GM18520 (cell line): Measurements from ENCODE around the gene BLTP2.
"Not testable (repeated sequence)": the region's sequence is repeated elsewhere in the genome, so short reads cannot be mapped to it uniquely, and the experiment has no call there.

Experiments used
- ATAC-seq: cut with Tn5 transposase; IDR thresholded peaks from one replicate; pipeline ENCODE4 v1.9.1; 2021; ENCODE audit not compliant: unreplicated experiment

The BLTP2 gene

DNA sequence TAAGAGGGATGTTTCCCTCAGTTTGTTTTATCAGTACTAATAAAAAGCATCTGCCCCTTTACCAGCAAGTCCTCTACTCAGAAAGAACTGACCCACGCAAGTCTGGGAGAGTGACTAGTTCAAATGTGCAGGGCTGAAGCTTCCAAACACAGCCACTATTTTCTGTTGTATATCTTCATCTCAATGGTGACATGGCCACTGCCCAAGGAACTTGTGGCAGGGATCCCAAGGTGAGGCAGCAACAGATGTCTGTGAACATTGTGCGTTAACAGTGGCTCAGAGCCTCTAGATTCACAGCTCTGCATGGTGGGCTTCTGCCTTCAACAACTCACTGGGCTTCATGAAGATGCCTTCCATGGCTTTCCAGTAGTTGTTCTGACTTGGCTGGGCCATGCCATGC is 3.7 kb upstream of the BLTP2 start:
- no peak for ATAC-seq

DNA sequence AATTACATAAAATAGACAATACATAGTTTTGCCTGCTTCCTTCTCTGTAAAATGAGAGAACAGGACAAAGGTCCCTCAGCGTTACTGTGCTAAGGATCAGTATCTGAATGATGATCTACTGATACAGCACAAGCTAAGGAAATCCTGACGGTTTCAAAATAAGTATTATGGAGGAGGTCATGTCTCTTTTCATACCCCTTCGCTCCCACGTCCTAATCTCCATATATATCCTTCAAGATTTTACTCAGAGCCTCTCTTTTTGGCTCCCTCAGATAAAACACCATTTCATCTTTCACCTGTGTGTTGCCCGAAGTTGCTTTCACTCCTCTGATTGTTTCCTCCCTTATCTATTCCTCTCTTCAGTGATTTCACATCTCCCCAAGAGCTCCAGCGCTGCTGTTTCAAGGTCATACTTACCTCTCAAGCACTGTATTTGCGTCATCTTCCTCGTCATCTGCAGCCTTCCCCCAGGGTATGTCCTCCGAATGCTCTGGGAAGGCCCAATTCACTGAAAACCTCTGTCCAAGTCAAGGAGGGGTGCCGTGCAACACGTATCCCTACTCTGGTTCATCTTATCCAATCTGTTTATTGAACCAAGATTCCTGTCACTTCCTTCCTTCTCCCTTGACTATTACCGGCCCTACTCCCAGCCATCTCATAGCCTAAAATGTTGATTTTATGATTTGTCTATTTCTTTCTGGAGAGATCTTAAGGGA is 1.2 kb upstream of the BLTP2 start:
- no peak for ATAC-seq

DNA sequence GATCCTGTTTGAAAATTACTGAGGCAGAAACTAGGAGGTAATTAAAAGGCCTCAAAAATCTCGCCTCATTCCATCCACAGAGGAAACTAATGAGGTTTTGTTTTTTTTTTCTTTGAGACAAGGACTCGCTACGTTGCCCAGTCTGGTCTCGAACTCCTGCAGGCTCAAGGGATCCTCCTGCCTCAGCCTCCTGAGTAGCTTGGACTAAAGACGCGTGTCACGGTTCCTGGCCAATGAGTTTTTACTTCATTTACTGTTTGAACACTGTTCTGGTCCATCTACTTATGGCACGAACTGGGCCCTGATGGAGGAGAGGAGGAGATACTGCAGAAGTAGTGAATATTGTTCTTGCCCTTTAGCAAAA is 600 bp upstream of the BLTP2 start:
- ATAC-seq = no peak

DNA sequence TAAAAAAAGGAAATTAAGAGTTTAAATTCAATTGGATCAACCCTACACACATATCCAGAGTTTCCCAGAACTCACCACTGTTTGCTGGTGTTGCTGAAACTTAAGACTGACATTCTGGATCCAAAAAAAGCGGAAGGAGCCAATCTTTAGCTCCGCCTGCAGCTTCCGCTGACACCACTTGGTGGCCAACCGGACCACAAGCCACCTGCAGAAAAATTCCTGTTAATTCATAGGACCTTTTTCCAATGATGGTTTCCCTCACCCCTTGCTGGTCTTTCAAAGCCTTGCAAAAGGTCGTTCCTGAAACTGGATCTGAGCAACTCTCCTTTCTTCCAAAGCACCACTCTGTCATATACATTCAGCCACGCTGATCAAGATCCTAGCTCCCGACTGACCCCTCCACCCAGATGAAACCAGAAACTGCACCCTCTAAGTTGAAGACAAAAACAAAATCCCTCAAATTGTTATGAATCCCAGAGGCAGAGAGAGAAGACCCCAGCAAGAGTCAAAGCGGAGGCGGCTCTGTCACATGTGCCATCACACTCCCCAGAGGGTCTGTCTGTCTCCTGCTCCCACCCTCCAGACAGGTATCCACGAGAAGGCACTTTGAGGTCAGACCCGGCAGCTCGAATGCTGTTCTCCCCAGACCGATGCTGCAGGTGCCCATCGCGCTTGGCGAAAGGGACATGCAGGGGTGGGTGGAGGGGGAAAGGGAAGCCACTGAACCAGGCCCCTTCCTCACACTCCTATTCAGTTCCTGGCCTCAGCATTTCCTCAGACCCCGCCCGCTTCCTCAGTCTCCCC is 773 bp downstream of the BLTP2 start:
- no peak for ATAC-seq

DNA sequence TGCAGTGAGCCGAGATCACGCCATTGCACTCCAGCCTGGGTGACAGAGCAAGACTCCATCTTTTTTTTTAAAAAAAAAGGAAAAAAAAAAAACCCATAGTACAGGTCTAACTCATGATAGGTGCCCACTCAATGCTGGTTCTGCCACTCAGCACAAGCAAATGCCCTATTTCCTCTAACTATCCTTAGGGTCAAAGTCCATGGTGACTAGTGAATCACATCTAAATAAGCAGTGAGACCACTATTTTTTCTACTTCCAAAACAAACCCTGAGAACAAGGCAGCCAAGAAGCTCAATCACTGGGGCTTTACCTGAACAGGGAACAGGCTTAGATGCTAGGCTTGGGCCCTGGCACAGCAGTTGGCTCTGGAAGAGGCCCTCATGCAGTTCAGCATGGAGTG is 3.4 kb downstream of the BLTP2 start:
- ATAC-seq = no peak

DNA sequence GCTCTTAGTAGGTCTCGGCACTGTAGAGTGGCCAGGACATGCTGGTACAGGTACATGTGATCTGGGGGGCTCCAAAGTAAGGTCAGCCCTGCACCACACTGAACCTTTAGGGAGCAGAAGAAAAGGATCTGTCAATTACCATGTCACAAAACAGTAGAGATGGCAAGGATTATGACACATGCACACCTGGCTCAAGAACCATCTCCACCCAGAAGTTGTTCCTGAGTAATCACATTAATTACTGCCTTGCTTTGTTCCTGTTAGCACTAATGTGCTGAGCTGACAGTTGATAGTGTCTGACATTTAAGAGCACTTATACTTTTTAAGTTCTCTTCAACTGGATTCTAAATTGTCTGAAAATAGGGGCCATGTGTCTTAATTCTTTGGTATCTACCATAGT is 9.5 kb downstream of the BLTP2 start:
- no peak for ATAC-seq

DNA sequence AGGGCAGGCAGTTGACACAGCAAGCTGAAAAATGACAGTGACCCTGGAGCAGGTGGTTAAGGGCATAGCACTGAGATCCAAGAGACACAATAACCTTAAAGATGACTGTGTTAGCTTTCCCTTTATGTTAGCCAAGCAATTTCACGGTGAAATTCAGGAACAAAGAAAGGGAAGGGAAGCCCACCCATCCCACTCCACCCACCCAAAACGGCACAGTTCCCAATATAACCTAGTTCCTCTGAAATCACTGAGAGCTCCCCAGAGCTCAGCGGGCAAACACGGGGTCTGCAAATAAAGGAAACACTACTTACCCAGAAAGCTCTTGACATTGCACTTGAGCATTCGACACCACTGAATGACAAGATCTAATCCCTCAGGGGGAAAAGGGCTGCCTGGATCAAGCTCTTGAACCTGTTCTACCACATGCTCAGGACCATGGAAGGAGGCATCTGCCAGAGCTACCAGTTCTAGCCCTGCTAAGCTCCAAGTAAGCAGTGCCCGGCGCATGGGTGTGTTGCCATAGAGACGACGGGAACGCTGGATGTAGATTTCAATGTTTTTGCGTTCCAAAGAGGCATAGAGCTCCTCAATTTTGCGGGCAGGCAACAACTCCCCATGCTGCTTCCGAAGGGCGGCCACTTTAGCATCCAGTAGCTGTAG is 10.6 kb downstream of the BLTP2 start:
- no peak for ATAC-seq

DNA sequence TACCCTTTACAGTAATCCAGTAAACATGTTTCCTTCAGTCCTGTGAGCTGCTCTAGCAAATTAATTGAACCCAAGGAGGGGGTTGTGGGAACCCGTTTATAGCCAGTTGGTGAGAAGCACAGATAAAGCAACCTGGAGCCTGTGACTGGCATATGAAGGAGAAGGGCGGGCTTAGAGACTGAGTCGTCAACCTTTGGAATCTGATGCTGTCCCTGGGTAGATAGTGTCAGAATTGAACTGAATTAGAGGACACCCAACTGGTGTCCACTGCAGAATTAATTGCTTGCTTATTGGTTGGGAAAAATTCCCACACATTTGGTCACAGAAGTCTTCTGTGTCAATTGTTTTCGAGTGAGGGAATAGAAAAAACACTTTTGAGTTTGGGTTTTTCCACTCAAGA is 18.1 kb downstream of the BLTP2 start:
- no peak for ATAC-seq

DNA sequence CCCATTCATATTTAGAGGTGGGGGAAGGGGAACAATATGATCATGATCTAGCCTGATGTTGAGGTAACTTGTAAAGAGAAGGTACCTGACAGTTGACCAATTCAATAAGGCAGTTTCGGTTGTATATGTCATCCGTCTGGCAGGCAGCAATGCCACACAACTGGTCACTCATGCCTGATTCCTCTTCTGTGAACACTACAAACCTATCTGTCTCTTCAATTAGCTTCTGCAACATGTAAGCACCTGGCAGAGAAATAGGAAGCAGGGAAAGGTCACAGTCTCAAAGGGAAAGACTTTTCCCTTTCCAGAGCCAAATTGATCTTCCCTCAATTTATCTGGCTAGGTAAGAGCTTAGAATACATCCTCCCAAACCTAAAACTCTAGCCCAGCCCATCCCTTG is 20.8 kb downstream of the BLTP2 start:
- ATAC-seq = no peak

DNA sequence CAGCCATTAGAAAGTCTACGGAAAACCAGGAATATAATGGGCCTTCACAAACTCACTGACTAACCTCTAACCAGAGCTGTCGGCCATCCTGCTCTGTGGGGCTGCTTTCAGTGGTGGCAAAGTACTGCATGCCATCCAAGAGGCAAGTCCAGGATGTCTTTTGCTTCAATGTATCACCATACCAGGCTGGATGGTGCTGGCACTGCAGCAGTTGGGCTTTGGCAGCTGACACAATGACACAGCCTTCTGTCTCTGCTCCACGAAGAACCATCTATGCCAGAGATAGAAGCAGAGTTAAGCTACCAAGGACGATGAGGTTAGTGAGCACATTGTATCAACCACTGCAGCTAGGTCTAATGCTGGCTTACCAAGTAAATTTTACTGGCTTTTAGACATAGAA is 21.3 kb downstream of the BLTP2 start:
- ATAC-seq = no peak

DNA sequence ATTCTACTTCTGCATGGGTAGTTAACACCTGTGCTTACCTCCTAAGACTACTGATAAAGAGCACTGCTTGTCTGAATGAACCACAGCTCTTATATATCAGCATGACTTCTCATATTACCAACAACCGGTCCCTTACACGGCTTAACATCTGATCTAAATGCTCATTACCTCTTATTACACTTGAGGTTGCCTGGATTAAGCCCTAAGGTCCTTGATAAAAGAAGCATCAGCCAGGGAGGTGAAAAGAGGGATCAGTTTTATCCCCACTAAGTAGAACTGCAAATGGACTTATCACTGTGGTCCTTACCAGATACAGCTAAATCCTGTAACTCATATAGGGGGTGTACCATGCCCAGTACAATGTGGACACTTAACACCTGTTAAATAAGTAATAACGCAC is 22.8 kb downstream of the BLTP2 start:
- ATAC-seq = no peak

DNA sequence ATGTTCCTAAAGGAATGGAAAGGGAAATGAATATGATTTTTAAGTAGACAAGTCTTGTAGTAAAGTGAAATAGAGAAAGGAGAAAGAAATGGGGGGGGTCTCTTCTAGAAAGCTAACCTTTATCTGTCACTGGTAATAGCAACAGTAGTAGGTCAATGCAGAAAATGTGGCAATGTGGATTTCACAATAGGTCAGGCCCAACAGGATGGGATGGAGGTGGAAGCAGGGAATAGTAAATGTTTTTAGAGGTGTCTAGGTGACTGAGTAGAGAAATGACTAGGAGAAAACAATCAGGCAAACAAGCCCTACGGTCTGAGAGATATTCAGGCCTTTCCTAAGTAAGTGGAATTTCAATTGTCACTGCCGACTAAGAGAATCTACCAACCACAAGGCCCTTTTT is 24.9 kb downstream of the BLTP2 start:
- ATAC-seq = no peak

DNA sequence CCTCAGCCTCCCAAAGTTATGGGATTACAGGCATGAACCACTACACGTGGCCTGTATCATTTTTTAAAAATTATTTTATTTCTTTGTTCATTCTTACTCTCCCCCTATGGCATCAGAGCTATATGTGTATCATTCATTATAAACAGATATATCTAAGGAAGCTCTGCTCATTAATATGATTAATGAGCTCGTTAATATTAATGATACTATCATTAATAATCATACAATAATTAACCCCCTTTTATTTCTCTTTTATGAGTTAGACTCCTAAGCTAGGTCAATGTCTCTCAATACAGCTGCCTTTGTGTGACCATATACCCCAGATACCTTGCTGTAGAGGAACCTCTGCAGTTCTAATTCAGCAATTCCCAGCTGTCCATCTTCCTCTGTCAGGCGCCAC is 26.5 kb downstream of the BLTP2 start:
- no peak for ATAC-seq

DNA sequence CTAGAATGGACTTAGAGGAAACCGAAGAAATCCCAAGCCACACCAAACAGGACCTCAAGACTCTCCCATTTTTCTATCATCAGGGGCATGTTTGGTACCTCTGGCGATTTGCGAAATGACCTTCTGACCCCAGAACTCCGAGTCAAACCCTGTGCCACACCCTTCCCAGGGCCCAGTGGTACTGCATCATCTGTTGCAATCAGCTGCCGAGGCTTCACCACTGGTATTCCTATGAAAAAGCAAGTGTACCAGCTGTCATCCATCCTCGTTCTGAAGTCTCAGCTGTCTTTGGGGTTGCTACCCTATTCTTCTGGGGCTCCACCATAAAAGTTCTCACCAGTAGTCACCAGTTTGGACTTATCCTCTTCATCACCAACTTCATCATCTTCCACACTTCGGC is 28.7 kb downstream of the BLTP2 start:
- no peak for ATAC-seq

DNA sequence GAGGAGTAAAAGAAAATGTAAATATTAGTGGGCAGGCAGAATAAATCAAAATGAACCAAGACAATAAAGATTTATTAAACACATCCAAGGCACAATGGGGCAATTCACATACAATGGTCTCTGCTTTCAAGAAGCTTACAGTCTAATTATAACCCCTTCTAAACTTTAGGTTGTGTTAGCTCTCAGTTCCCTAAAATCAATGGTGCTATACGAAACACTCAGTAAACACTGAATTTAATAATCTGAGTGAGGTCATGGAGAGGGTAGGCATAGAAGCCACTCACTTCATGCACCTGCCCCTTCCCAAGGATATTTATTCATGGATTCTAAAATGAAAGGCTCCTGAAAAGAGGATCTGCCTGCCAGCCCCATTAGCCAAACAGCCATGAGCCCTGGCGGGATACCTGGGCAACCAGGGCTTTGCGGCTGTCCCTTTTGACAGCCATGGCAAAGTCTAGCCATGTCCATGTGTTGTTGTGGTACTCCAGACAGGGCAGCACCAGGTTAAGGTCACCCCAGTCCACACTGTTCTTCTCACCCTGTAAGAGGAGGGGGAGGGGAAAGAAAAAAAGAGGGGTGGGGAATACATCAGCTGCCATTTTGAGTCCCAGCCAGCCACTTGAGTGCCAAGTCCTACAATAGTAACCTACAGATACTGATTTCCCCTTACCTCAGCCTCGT is 29.6 kb downstream of the BLTP2 start:
- ATAC-seq = no peak

DNA sequence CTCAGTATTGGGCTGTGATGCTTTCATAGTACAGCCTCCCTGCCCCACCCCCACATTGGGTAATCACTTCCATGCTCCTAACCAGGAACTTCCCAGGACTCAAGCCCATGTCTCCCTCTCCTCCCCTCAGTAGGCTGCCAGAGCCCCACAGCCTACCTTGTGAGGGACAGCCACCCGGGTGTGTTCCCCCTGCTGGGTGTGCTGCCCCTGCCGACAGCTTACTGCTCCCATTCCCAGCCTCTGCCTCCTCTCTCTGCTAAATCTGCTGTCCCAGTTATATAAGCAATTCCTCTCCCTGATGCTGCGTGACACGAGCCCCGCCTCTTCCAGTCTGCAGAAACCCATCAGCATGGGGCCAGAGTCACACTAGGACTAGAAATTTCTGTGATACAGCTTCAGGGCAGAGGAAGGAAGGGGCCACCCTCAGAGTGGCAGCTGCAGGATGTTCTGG is 31.0 kb downstream of the BLTP2 start, which contains the start of gene RSKR:
RSKR (minus strand) TSS at position 255 of the 451 bp plus-strand sequence; CDS start at position 231, 24 bp downstream.
- ATAC-seq = no peak

DNA sequence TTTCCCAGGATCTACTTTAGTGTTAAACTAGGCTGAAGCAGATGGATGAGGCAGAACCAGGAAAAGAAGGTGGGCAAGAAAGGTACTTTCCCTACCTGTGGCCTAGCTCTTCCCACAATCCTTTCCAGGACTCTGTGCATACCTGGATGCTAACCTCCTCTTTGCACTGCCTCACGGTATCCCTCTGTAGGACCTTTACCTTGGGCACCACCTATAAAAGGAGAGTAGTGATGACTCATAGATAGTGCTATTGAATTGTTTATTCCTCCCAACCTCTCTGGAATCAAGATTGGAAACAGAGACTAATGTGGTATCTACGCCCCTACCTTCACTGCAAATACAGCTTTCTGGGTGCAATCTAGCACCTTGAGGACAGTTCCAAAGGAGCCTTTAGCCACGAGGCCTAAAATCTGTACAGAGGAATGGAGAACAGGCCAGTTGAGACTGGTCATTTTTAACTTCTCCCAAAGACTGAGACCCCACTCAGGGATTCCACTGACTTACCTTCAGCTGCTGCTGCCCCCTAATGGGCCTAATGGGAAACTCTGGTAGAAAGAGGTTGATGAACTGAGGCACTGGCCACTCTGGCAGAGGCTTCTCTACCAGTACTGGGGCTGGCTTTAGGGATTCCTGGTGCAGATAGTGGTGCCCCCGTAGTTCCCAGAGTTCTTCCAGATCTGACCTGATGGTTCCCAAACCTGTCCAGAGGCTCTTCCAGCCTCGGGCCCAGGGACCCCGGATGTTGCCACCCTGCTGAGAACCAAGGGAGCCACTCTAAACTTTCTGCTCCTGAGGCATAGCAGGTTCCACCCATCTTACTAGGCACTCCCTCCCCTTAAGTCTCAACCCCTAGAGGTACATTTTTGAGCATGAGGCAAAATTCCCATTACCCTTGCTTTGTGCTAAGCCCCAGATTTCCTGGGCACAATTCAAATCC is 31.8 kb downstream of the BLTP2 start:
- ATAC-seq = no peak

DNA sequence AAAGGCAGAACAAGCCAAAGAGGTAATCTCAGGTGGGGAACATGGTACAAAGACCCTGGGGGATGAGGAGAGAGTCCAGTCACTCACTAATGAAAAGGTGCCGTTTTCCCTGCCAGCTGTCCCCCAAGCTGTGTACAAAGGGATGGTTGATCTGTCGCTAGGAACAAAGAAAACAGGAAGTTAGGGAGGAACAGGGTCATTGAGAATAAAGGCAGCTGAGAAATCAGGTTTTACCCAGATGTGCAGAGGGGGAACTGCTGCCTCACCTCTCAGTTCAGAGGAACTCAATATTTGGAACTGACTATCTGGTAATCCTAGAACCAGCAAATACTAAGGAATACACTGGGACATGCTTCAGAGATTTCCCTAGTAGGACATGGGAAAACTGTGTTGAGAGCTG is 32.4 kb downstream of the BLTP2 start:
- ATAC-seq = no peak

DNA sequence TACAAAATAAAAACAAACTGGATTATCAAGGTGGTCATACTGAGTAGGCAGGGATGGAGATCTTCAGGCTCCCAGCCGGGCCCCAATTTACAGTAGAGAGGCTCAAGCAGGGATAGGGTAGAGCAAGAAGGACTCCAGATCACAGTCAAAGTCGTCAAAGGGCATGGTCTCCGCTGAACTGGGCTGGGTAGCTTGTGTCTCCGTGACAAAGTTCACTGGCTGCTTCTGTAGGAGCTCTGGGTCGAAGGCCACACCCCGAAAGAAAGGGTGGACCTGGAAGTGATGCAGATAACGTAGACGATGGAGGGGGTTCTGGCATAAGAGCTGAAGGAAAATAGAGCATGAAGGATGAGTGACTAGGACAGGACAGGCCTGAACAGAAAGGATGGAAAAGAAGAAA is 34.6 kb downstream of the BLTP2 start:
- no peak for ATAC-seq

DNA sequence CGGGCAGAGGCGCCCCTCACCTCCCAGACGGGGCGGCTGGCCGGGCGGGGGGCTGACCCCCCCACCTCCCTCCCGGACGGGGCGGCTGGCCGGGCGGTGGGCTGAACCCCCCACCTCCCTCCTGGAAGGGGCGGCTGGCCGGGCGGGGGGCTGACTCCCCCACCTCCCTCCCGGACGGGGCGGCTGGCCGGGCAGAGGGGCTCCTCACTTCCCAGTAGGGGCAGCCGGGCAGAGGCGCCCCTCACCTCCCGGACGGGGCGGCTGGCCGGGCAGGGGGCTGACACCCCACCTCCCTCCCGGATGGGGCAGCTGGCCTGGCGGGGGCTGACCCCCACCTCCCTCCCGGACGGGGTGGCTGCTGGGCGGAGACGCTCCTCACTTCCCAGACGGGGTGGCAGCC is 40.9 kb downstream of the BLTP2 start:
- ATAC-seq = not testable (repeated sequence)
